ENCODE results near the gene RUNX1. TPM values are rescaled to one million over a fixed set of nuclear protein-coding genes. Genes with fewer than 3 reads are reported as not detected.

Gene RUNX1
- total RNA-seq = 10 to 100 TPM; 49.5 to 58.8 TPM

DNA sequence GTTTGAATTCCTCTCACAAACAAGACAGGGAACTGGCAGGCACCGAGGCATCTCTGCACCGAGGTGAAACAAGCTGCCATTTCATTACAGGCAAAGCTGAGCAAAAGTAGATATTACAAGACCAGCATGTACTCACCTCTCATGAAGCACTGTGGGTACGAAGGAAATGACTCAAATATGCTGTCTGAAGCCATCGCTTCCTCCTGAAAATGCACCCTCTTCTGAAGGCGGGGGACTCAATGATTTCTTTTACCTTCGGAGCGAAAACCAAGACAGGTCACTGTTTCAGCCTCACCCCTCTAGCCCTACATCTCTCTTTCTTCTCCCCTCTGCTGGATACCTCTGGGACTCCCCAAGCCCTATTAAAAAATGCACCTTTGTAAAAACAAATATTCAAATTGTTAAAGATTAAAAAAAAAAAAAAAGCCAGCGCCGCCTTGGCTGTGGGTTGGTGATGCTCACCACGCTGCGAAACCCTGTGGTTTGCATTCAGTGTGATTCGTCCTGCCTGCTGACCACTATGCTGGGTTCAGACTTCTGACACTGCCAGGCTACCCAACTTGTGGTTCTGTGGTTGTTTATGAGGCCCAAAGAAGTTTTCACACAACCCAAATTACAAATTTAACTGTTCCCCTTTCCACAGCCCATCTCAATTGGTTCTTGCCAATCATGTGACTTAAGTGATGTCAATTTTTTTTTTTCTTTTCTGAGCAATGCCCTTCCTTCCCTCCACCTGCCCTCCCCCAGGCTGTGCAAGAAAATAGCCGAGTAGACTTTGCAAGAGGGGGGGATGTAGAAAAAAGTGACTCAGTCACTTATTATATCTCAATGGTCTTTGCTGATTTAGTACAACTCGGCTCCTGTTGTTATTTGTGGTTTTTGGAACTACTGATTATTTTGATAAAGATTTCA, at the start of gene RUNX1:
Gene RUNX1, minus strand, starts transcription at position 597 of the 912 bp plus-strand sequence.
- H3K4me1 Mint-ChIP-seq = peaks cover 73% of the 10 kb centered on the region
- H3K9me3 Mint-ChIP-seq (ENCODE audit: low read depth) = no peaks in the 10 kb centered on the region
- ChIA-PET CTCF (interaction anchor here (0.8 to 3.2 kb wide), 12 partner anchors 11 to 162 kb away, joined by 3 to 19 read pairs (median 6); no protein-coding TSS in a partner anchor), POLR2A (interaction anchor here (0.6 to 7.0 kb wide), 17 partner anchors 10 to 291 kb away, joined by 3 to 104 read pairs (median 5); no protein-coding TSS in a partner anchor)
- peak within 1 kb of the TSS; percentile 87 for H3K4me3 Mint-ChIP-seq
- peak within 1 kb of the TSS; percentile 95 for H3K27ac Mint-ChIP-seq
- DNase-seq (peak; percentile 88), ATAC-seq (peak; percentile 59)
- intact Hi-C loops (cut with DNase I, micrococcal nuclease) = loop anchor here (1.0 to 10.0 kb wide), 16 partner anchors 22 to 344 kb away; no protein-coding TSS in a partner anchor
- peaks cover 26% of the 10 kb centered on the region for H3K36me3 Mint-ChIP-seq (ENCODE audit: low read depth)
- no peaks in the 10 kb centered on the region for H3K27me3 Mint-ChIP-seq

DNA sequence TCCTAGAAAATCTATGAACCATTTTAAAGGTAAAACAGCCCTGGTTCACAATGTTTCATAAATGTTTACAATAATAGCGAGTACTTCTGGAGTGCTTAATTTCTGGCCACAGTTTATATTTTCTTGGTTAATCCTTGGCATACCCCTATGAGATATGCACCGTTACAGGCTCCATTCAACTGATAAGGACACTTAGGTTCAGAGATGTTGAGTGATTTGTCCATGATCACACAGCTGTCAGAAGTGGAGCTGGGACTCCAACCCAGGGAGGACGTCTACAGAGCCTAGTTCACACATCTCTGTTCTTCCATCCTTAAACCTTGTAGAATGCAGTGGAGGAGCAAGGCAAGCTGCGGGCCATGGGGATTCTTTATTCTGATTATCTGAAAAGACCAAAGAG, 48.4 kb upstream of the RUNX1 start:
- Mint-ChIP-seq H3K4me3 (no peak overlapping the region), H3K4me1 (peaks cover 39% of the 10 kb centered on the region), H3K27ac (peak overlapping the region; percentile 86), H3K27me3 (no peaks in the 10 kb centered on the region), H3K9me3 (ENCODE audit: low read depth) (peaks cover 3% of the 10 kb centered on the region), H3K36me3 (ENCODE audit: low read depth) (peaks cover 4% of the 10 kb centered on the region)
- DNase-seq (no peak), ATAC-seq (no peak)
- intact Hi-C loops (cut with DNase I, micrococcal nuclease) = loop anchor here (1.0 to 5.0 kb wide), 18 partner anchors 9 to 300 kb away; partner anchors contain the start of gene RUNX1 (in 1 of the 2)
- CTCF ChIA-PET = interaction anchor here (0.7 to 2.6 kb wide), 7 partner anchors 10 to 299 kb away, joined by 3 to 15 read pairs (median 4); no protein-coding TSS in a partner anchor
- POLR2A ChIA-PET = interaction anchor here (0.6 to 2.5 kb wide), 7 partner anchors 9 to 208 kb away, joined by 3 to 17 read pairs (median 5); no protein-coding TSS in a partner anchor

DNA sequence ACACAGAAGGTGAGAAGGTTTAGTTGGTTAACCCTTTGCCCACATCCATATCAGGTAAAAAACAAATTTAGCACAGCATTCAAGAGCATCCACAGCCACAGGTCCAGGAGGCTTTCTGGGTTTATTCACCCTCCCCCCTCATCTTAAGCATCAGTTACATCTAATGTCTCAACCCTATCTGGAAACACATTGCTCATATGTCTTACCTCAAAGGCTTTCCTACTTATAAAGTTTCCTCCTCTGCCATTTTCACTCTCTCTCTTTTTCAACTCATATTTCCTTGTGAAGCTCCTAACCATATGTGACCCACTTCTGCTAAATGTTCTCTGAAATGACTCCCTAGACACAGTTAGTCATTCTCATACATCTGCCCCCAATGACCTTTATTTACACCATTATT, 47.9 kb upstream of the RUNX1 start:
- no peak overlapping the region for H3K4me3 Mint-ChIP-seq
- peaks cover 3% of the 10 kb centered on the region for H3K9me3 Mint-ChIP-seq (ENCODE audit: low read depth)
- H3K27ac Mint-ChIP-seq = peak overlapping the region; percentile 86
- no peaks in the 10 kb centered on the region for H3K27me3 Mint-ChIP-seq
- intact Hi-C loops (cut with DNase I, micrococcal nuclease) = loop anchor here (1.0 to 5.0 kb wide), 18 partner anchors 9 to 300 kb away; partner anchors contain the start of gene RUNX1 (in 1 of the 2)
- DNase-seq (peak; percentile 30), ATAC-seq (peak; percentile 81)
- H3K4me1 Mint-ChIP-seq = peaks cover 42% of the 10 kb centered on the region
- H3K36me3 Mint-ChIP-seq (ENCODE audit: low read depth) = peaks cover 4% of the 10 kb centered on the region
- CTCF ChIA-PET = interaction anchor here (0.7 to 2.6 kb wide), 8 partner anchors 9 to 299 kb away, joined by 3 to 15 read pairs (median 4); no protein-coding TSS in a partner anchor
- POLR2A ChIA-PET = interaction anchor here (0.6 to 2.5 kb wide), 9 partner anchors 9 to 1120 kb away, joined by 3 to 17 read pairs (median 4); no protein-coding TSS in a partner anchor

DNA sequence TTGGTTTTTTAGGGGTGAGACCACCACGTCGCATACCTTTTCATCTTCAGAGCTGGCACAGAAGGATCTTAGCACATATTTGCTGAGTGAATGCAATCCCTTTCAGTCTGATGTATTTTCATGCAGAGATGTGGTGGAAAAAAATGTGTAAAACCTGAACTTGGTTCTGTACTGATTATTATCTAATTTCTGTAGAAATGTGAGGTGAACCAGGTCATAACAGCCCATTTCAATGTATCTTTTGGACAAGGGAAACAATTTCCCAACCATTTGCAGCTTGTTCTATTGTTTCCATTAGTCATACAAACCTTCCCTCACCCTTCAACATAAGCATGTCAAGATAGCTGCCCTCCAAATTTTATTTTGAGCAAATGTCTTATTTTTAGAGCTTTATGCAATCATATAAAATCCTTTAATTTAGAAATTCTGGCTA, 46.8 kb upstream of the RUNX1 start:
- peak; percentile 20 for DNase-seq
- POLR2A ChIA-PET = interaction anchor here (0.7 to 2.5 kb wide), 7 partner anchors 8 to 208 kb away, joined by 3 to 17 read pairs (median 4); no protein-coding TSS in a partner anchor
- CTCF ChIA-PET = interaction anchor here (0.9 to 2.6 kb wide), 6 partner anchors 8 to 348 kb away, joined by 3 to 15 read pairs (median 4); no protein-coding TSS in a partner anchor
- H3K9me3 Mint-ChIP-seq (ENCODE audit: low read depth) = peaks cover 5% of the 10 kb centered on the region
- ATAC-seq = peak; percentile 25
- intact Hi-C loops (cut with DNase I, micrococcal nuclease) = loop anchor here (2.0 to 5.0 kb wide), 11 partner anchors 47 to 301 kb away; partner anchors contain the start of gene RUNX1 (in 1 of the 2)
- peaks cover 2% of the 10 kb centered on the region for H3K27me3 Mint-ChIP-seq
- peaks cover 6% of the 10 kb centered on the region for H3K36me3 Mint-ChIP-seq (ENCODE audit: low read depth)
- H3K27ac Mint-ChIP-seq = peak overlapping the region; percentile 86
- peaks cover 50% of the 10 kb centered on the region for H3K4me1 Mint-ChIP-seq
- H3K4me3 Mint-ChIP-seq = no peak overlapping the region

DNA sequence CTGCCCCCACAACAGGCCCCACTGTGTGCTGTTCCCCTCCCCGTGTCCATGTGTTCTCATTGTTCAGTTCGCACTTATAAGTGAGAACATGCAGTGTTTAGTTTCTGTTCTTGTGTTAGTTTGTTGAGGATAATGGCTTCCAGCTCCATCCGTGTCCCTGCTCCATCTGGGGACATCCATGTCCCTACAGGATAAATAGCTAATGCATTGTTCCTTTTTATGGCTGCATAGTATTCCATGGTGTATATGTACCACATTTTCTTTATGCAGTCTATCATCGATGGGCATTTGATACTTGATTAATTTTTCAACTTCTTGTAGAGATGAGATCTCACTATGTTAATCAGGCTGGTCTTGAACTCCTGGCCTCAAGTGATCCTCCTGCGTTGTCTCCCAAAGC, 44.4 kb upstream of the RUNX1 start:
- no peak for ATAC-seq
- H3K36me3 Mint-ChIP-seq (ENCODE audit: low read depth) = peaks cover 15% of the 10 kb centered on the region
- H3K27ac Mint-ChIP-seq = peak overlapping the region; percentile 69
- intact Hi-C loops (cut with DNase I, micrococcal nuclease) = no loop called here
- no peak overlapping the region for H3K4me3 Mint-ChIP-seq
- H3K27me3 Mint-ChIP-seq = peaks cover 5% of the 10 kb centered on the region
- H3K9me3 Mint-ChIP-seq (ENCODE audit: low read depth) = peaks cover 9% of the 10 kb centered on the region
- POLR2A ChIA-PET = interaction anchor here (0.6 kb wide), 1 partner anchor 47 kb away, joined by 3 read pairs; no protein-coding TSS in a partner anchor
- no peak for DNase-seq
- H3K4me1 Mint-ChIP-seq = peaks cover 72% of the 10 kb centered on the region
- CTCF ChIA-PET = no interaction called here

DNA sequence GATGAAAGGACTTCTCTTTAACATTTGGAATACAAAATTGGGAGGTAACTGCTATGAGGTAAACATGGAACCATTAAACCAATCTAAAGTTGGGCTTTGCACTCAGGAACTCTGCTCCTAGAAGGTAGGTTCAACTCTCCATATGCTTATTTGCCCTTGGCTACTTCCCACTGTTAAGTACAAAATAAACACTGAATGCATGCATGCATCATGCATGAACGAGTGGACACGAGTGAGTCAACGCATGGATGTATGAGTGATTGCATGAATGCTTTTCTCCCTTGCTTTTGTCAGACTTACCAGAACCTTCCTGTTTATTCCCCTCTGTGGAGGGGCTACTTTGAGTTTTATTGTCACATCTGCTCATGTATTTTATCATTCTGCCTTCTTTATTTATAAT, 42.4 kb upstream of the RUNX1 start:
- ATAC-seq (no peak), DNase-seq (no peak)
- peaks cover 5% of the 10 kb centered on the region for H3K27me3 Mint-ChIP-seq
- intact Hi-C loops (cut with DNase I, micrococcal nuclease) = no loop called here
- ChIA-PET CTCF (interaction anchor here (0.7 kb wide), 1 partner anchor 141 kb away, joined by 3 read pairs; no protein-coding TSS in a partner anchor), POLR2A (no interaction called here)
- no peak overlapping the region for H3K27ac Mint-ChIP-seq
- peaks cover 9% of the 10 kb centered on the region for H3K9me3 Mint-ChIP-seq (ENCODE audit: low read depth)
- H3K4me3 Mint-ChIP-seq = no peak overlapping the region
- H3K4me1 Mint-ChIP-seq = peaks cover 73% of the 10 kb centered on the region
- peaks cover 15% of the 10 kb centered on the region for H3K36me3 Mint-ChIP-seq (ENCODE audit: low read depth)

DNA sequence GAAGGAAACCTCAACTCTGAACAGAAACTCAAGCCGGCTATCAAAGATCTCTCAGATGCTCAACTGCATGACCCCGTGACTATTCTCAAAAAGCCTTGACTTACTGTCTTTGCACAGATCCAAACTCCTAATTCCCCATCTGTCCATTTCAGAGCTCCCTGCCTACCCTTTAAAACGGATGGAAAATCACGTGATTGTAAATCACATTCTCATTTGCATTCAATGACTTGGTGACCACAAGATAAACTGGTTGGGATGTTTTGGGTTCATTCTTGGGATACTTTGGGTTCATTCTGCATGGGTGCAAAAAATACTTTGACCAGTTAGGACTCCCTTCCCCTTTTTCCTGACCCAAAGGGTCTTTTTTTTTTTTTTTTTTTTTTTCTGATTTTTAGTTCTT, 41.3 kb upstream of the RUNX1 start:
- POLR2A ChIA-PET = interaction anchor here (0.5 kb wide), 1 partner anchor 12 kb away, joined by 3 read pairs; no protein-coding TSS in a partner anchor
- ATAC-seq (no peak), DNase-seq (no peak)
- Mint-ChIP-seq H3K27me3 (peaks cover 5% of the 10 kb centered on the region), H3K9me3 (ENCODE audit: low read depth) (peaks cover 9% of the 10 kb centered on the region), H3K27ac (peak overlapping the region; percentile 56), H3K4me3 (no peak overlapping the region), H3K36me3 (ENCODE audit: low read depth) (peaks cover 15% of the 10 kb centered on the region), H3K4me1 (peaks cover 67% of the 10 kb centered on the region)
- CTCF ChIA-PET = no interaction called here
- intact Hi-C loops (cut with DNase I, micrococcal nuclease) = no loop called here

DNA sequence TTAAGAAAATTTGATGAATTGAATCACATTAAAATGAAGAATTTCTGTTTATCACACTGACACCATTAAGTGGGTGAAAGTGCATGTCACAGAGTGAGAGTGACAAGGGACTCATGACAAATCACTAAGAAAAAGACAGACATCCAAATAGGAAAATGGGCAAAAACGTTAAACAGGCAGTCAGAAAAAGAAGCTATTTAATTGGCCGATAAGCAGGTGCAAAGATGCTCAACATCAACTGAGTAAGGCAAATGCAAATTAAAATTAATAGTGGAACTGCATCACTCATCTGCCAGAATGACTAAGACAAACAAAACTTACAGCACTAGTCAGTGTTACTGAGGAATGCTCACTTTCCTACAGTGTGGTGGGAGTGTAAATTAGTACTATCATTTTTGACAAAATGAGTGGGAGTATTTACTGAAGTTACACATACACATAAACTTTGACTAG, 39.2 kb upstream of the RUNX1 start:
- DNase-seq (no peak), ATAC-seq (peak; percentile 91)

DNA sequence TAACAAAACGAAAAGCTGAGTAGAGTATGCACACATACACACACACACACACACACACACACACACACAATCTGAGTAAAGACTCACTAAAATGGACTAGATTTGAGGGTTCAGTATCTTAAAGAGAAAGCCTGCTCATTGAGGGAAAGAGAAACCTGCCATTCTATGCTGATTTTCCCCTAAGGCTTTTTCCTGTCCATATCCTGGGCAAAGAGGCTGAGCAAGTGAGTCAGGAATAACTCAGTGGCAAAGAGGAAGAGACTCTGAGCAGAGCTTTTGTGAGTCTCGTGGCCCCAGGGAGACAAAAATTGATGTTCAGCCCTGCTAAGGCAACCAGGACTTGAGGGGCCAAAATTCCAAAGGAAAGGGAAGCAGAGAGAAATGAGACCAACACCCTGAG, 37.3 kb upstream of the RUNX1 start:
- no peak overlapping the region for H3K27ac Mint-ChIP-seq
- H3K4me1 Mint-ChIP-seq = peaks cover 55% of the 10 kb centered on the region
- ChIA-PET POLR2A (no interaction called here), CTCF (interaction anchor here (0.6 to 2.4 kb wide), 3 partner anchors 34 to 314 kb away, joined by 3 to 9 read pairs (median 7); no protein-coding TSS in a partner anchor)
- H3K27me3 Mint-ChIP-seq = peaks cover 5% of the 10 kb centered on the region
- H3K9me3 Mint-ChIP-seq (ENCODE audit: low read depth) = peaks cover 14% of the 10 kb centered on the region
- H3K36me3 Mint-ChIP-seq (ENCODE audit: low read depth) = peaks cover 15% of the 10 kb centered on the region
- no peak for DNase-seq
- intact Hi-C loops (cut with DNase I, micrococcal nuclease) = loop anchor here in 1 of 2 experiments (5.0 kb wide), 1 partner anchor 441 kb away; no protein-coding TSS in a partner anchor
- ATAC-seq = no peak
- H3K4me3 Mint-ChIP-seq = no peak overlapping the region

More for the DNA sequence above, 39.2 kb upstream of the RUNX1 start:
- Mint-ChIP-seq H3K36me3 (ENCODE audit: low read depth) (peaks cover 15% of the 10 kb centered on the region), H3K27me3 (peaks cover 5% of the 10 kb centered on the region), H3K4me3 (no peak overlapping the region), H3K4me1 (peaks cover 56% of the 10 kb centered on the region), H3K9me3 (ENCODE audit: low read depth) (peaks cover 12% of the 10 kb centered on the region), H3K27ac (peak overlapping the region; percentile 87)
- ChIA-PET CTCF (interaction anchor here (0.8 to 2.4 kb wide), 15 partner anchors 9 to 312 kb away, joined by 3 to 13 read pairs (median 5); no protein-coding TSS in a partner anchor), POLR2A (interaction anchor here (0.6 to 1.8 kb wide), 21 partner anchors 9 to 276 kb away, joined by 3 to 24 read pairs (median 5); no protein-coding TSS in a partner anchor)
- intact Hi-C loops (cut with DNase I, micrococcal nuclease) = loop anchor here (1.0 to 5.0 kb wide), 18 partner anchors 9 to 439 kb away; partner anchors contain the start of gene RUNX1 (in 1 of the 2)

DNA sequence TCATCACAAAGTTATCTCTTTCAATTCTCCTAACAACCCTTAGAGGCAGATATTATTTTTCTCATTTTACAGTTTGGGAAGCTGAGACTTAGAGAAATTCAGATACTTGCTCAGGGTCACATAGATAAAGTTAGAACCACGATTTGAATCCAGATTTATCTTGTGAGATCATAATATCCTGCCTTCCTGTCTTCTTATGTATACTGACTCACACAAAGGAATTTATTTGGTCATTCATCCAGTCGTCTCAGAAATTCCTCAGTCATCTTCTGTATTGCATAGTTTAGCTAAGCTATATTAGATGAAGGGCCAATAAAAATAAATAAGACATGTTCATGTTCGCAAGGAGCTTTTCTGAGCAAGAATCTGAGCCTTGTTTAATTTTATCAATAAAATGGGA, 35.8 kb upstream of the RUNX1 start:
- H3K27me3 Mint-ChIP-seq = no peaks in the 10 kb centered on the region
- intact Hi-C loops (cut with DNase I, micrococcal nuclease) = loop anchor here in 1 of 2 experiments (5.0 kb wide), 1 partner anchor 442 kb away; no protein-coding TSS in a partner anchor
- no peak for DNase-seq
- H3K36me3 Mint-ChIP-seq (ENCODE audit: low read depth) = peaks cover 5% of the 10 kb centered on the region
- H3K27ac Mint-ChIP-seq = no peak overlapping the region
- CTCF ChIA-PET = interaction anchor here (0.6 to 2.1 kb wide), 6 partner anchors 9 to 413 kb away, joined by 3 to 7 read pairs (median 3); no protein-coding TSS in a partner anchor
- no peak overlapping the region for H3K4me3 Mint-ChIP-seq
- no peak for ATAC-seq
- H3K9me3 Mint-ChIP-seq (ENCODE audit: low read depth) = peaks cover 8% of the 10 kb centered on the region
- peaks cover 44% of the 10 kb centered on the region for H3K4me1 Mint-ChIP-seq
- POLR2A ChIA-PET = no interaction called here

Measured in activated CD4-positive, alpha-beta T cell treated with anti-CD3 and anti-CD28 coated beads for 36 hours (primary cell).